AG10803 (cell line): ENCODE data around the gene ANKS1A.

Experiments used
- DNase-seq: peaks from one replicate; pipeline ENCODE4 v3.0.0; 2010; ENCODE audit warnings: low read depth
- H3K4me3 ChIP-seq: 2 replicates; pipeline ENCODE4 v1.5.1; 2011; ENCODE audit warnings: mild to moderate bottlenecking, low read length, control low read depth
- TF ChIP-seq, protein P1 (sequence below): conservative IDR thresholded peaks from 2 replicates; pipeline ENCODE4 v1.5.1; 2011; ENCODE audit warnings: mild to moderate bottlenecking, low read length, control low read depth, inconsistent platforms

ANKS1A gene

DNA sequence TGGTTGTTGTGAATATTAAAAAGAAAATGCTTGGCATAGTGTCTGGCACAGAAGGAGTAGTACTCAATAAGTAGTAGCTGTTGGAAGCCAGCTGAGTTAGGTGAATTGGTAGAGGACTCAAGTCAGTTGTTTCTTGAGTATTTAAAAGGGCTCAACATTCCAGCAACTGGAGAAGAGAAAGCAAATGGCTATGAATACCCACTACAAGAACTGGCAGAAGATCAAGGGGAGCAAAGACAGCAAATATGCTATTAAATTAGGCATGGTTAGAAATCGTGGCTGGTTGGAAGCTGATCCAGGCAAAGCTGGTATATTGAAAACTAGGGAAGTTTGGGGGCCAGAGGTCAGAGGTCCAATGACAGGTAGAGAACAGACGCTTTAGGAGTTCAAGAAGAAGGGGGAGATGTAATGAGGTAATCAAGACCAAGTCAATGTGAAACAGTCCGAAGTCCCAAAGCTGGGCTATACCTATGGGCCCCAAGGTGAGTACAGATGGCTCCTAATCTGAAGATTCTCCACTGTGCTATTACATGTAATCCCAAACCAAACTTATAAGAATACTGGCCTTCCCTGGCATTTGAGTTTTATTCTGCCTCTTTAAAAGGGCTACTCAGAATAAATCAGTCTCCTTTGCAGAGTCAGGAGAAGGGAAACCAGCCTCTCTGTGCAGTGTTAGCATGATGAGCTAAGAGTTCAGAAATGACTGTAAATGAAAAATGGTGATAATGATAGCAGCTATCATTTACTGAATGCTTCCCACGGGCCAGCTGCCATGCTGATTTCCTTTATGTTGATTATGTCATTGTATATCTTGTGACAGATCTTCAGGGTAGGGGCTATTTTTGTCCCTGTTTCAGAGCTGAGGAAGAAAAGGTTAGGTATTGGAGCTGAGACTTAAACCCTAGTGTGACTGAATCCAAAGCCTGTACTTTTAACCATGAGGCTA, 122.3 kb downstream of the ANKS1A start:
- TF ChIP-seq, protein P1, sequence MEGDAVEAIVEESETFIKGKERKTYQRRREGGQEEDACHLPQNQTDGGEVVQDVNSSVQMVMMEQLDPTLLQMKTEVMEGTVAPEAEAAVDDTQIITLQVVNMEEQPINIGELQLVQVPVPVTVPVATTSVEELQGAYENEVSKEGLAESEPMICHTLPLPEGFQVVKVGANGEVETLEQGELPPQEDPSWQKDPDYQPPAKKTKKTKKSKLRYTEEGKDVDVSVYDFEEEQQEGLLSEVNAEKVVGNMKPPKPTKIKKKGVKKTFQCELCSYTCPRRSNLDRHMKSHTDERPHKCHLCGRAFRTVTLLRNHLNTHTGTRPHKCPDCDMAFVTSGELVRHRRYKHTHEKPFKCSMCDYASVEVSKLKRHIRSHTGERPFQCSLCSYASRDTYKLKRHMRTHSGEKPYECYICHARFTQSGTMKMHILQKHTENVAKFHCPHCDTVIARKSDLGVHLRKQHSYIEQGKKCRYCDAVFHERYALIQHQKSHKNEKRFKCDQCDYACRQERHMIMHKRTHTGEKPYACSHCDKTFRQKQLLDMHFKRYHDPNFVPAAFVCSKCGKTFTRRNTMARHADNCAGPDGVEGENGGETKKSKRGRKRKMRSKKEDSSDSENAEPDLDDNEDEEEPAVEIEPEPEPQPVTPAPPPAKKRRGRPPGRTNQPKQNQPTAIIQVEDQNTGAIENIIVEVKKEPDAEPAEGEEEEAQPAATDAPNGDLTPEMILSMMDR = no peak
- no peak overlapping the region for H3K4me3 ChIP-seq
- DNase-seq = no peak

GRCh38 chr6:35013701-35014100, 124.6 kb downstream of the ANKS1A start:
- H3K4me3 ChIP-seq = no peak overlapping the region
- TF ChIP-seq, protein P1 = no peak
- DNase-seq = no peak

GRCh38 chr6:35014341-35014740, 125.3 kb downstream of the ANKS1A start:
- TF ChIP-seq, protein P1 = no peak
- peak; percentile 16 for DNase-seq
- H3K4me3 ChIP-seq = no peak overlapping the region

- H3K4me3 ChIP-seq = no peak overlapping the region
- peak; percentile 74 for DNase-seq
- TF ChIP-seq, protein P1 = no peak
Measured at GRCh38 chr6:35014786-35015185, 125.7 kb downstream of the ANKS1A start.

- no peak for DNase-seq
- TF ChIP-seq, protein P1 = no peak
- H3K4me3 ChIP-seq = no peak overlapping the region
Measured at GRCh38 chr6:35015476-35015875, 126.4 kb downstream of the ANKS1A start.

DNA sequence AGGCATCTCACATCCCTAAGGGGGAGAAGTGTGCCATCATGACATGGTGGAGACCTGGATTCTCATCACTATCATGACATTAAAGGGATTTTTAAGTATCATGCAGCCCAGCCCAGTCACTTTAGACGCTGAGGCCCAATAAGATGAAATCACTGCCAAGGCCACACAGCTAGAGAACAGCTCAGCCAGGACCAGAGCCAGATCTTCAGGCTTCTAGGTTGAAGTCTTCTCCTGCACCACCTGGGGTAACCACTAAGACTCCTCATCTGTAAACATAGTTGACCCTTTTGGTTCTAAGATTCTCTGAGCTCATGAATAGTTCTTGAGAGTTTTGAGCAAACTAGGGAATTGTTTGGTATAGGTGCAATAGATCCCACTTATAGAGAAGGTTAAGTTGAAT, 126.9 kb downstream of the ANKS1A start:
- H3K4me3 ChIP-seq = no peak overlapping the region
- no peak for DNase-seq
- TF ChIP-seq, protein P1 = no peak
